GM21619 (cell line): ENCODE data around the gene FRRS1.

Experiments used
- ATAC-seq: cut with Tn5 transposase; IDR thresholded peaks from one replicate; pipeline ENCODE4 v1.9.1; 2021; ENCODE audit not compliant: unreplicated experiment

The FRRS1 gene

GRCh38 chr1:99737016-99737415, 29.4 kb downstream of the FRRS1 start:
- no peak for ATAC-seq

GRCh38 chr1:99735852-99736251, 30.6 kb downstream of the FRRS1 start:
- ATAC-seq = no peak

GRCh38 chr1:99731384-99731783, 35.1 kb downstream of the FRRS1 start:
- no peak for ATAC-seq

DNA sequence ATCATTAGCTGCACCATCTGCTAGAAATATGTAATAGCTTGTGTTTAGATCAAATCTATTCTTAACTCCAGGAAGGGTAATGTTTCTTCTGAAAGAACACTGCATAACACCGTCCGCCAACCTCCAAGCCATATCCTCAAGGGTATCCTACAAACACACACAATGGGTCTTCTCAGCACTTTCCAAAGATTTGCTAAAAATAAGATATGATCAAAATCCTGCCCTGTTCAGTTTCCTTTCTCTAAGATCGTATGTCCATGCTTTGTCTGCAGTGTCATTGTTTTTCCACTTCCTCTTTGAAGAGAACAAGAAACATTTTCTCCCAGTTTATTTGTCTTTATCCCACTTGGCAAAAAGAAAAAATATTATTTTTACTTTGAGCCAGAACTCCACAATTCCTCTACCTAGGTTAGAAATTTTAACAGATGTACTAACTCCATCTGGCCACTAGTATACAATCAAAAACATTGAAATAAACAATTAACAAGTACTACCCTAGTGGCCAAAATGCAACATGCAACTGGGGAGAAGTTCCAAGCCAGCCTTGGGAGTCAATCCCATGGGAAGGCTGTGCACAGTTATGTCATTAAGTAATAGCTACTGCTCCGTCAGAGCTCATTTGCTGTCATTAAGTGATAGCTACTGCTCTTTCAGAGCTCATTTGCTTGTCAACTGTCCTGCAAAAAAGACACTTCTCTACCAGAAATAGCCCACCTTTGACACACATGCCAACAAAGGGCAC, 37.8 kb downstream of the FRRS1 start:
- ATAC-seq = no peak

- no peak for ATAC-seq
Measured at GRCh38 chr1:99727575-99728185, 38.8 kb downstream of the FRRS1 start.

- no peak for ATAC-seq
Measured at GRCh38 chr1:99726818-99727217, 39.6 kb downstream of the FRRS1 start.

DNA sequence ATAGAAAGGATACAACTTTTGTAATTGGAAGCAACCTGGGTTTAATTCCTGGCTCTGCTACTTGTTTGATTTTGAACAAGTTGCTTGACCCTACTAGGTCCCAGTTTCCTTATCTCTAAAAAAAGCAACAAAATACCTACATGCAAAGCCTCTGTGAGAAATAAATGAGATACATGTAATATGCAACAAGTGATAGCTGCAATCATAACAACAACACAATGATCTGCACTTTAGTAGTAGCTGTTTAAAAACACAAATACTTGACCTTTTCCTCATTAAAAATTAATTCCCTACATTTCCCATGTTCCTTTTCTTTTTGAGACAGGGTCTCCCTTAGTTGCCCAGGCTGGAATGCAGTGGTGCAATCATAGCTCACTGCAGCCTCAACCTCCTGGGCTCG, 40.0 kb downstream of the FRRS1 start:
- no peak for ATAC-seq

DNA sequence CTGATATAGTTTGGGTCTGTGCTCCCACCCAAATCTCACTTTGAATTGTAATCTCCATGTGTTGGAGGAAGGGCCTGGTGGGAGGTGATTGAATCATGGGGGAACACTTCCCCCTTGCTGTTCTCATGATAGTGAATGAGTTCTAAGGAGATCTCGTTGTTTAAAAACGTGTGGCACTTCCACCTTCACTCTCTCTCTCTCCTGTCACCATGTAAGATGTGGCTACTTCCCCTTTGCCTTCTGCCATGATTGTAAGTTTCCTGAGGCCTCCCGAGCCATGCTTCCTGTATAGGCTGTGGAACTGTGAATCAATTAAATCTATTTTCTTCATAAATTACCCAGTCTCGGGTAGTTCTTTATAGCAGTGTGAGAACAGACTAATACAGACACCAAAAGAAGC, 40.4 kb downstream of the FRRS1 start:
- ATAC-seq = no peak

DNA sequence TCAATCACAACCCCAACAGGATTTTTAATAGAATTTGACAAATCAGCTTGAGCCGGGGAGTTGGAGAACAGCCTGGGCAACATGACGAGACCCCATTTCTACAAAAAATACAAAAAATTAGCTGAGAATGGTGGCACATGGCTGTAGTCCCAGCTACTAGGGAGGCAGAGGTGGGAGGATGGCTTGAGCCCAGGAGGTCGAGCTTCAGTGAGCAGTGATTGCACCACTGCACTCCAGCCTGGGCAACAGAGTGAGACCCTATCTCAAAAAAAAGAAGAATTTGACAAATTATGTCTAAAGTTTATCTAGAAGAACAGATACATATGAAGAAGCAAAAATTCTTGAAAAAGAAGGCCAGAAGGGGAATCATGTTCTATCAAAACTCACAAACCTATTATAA, 43.2 kb downstream of the FRRS1 start:
- no peak for ATAC-seq

DNA sequence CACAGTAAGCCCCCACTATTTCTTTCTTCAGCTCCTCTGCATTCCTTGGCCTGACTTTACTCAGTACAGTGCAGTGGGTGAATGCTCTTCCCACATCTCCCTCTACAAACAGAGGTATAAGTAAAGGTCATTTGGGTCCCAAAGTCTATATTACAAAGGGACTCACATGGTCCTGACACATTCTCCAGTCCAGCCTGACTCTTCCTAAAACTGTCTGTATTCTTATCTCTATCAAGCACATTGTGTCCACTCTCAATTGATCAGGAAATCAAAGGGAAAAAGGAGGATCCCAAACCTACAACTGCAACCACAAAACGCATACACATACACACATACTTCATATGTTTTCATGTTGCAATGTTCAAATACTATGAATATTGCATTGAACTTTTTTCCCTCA, 49.4 kb downstream of the FRRS1 start:
- no peak for ATAC-seq

- ATAC-seq = no peak
Measured at GRCh38 chr1:99713006-99713405, 53.4 kb downstream of the FRRS1 start.

DNA sequence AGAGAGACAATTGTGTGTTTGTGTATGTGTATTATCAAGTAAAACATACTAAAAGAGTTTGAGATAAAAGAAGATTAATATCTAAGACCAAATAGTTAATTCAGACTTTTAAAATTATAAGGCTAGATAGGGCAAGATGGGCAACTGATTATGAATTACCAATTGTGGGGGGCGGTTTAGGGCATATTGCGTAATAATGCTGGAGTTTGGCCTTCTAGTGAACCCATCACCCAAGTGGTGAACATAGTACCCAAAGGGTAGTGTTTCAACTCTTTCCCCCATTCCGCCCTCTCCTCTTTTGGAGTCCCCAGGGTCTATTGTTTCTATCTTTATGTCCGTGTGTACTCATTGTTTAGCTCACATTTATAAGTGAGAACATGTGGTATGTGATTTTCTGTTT, 55.4 kb downstream of the FRRS1 start:
- no peak for ATAC-seq

DNA sequence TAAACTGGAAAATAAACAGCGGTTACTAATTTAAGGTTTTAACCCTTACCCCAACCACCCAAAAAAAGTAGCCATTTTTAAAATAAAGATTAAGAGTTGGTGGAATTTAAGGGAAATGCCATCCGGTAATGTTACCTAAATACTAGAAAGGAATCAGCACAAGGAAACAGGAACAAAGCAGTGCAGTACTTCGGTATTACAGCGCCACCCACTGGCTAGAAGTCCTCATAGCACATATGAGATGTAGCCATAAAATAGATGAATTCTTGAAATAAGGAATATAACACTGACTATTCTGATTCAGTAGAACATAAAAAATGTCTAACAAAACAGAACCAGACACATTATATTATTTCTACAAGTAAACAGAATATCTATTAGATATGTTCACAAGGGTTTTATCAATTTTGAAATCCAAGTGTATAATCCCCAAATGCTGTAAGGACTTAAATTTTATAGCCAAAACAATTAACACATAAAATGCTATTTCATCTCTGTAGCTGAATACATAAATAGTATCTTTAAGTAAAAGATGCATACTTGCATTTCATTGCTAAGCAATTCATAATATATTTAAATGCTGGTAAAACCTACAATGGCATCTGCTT, 58.8 kb downstream of the FRRS1 start:
- peak; percentile 90 for ATAC-seq

DNA sequence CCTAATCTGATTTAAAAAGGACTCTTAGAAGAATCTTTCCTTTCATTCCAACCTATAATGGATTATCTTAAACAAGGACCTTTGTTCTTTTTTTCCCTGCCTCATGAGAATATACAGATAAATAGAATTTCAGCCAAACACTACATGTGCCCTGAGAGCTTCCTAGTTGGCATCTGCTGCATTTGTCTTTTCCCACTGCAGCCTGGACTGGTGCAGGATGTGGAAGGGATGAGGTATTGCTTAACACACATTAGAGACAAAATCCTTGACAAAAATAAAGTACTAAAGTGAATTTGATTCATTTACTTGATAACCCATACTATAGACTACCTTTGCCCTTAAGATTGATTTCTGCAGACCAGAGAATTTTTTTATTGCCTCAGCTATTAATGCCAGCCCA, 61.0 kb downstream of the FRRS1 start:
- ATAC-seq = no peak

- no peak for ATAC-seq
Measured at GRCh38 chr1:99704356-99704816, 62.0 kb downstream of the FRRS1 start.

DNA sequence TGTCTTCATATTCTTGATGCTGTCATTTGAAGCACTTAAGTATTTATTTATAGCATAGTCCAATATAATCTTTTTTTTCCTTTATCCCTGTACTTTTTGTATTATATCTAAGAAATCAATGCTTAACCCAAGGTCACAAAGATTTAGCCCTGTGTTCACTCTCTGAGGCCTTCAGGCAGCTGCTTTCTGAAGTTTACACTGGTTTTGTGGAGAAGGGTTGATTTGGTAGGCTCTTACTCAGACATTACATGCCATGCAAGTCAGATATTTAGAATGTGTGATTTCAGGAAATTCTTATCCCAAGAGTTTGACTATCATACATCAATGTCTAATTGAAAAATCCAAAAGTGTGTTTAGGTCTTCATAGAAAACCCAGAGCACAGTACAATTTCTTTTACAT, 64.2 kb downstream of the FRRS1 start:
- ATAC-seq = no peak

GRCh38 chr1:99700020-99700419, 66.4 kb downstream of the FRRS1 start:
- no peak for ATAC-seq

GRCh38 chr1:99697580-99697979, 68.9 kb downstream of the FRRS1 start:
- no peak for ATAC-seq

GRCh38 chr1:99696616-99697015, 69.8 kb downstream of the FRRS1 start:
- no peak for ATAC-seq

DNA sequence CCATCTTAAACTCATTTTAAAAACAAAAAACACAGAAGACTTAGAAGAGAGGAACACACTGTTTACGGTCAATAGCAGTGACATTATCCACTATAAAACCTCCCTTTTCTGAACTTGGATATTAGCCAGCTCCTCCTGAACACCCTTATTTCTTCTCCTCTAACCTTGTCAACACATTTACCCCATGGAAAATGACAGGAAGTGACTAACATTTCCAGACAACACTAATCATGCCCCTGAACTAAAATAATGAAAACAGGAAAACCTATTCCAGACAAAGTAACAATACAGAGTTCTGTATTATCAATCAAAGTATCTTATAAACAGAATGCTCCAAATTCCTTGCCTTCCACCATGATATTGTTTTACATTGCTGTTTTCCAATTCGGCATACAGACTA, 75.3 kb downstream of the FRRS1 start:
- ATAC-seq = no peak

GRCh38 chr1:99685516-99686180, 80.8 kb downstream of the FRRS1 start:
- ATAC-seq = peak; percentile 94

- no peak for ATAC-seq
Measured at GRCh38 chr1:99682291-99682751, 84.1 kb downstream of the FRRS1 start.
